NOMO-1 (cell line): ENCODE data around the gene CLCNKA.
"Not testable (repeated sequence)": the region's sequence is repeated elsewhere in the genome, so short reads cannot be mapped to it uniquely, and the experiment has no call there.

ENCODE experiments used
- DNase-seq, 2 experiments: peaks; one replicate each; lab custom pipeline; 2025; ENCODE audit not compliant: unreplicated experiment in 2 of 2; lab: John Stamatoyannopoulos, UW

The CLCNKA gene

GRCh38 chr1:16017076-16017460 lies 4.8 kb upstream of the CLCNKA start:
- no peak for DNase-seq

GRCh38 chr1:16017461-16018303 lies 4.2 kb upstream of the CLCNKA start, which contains the start of gene HSPB7:
HSPB7 (minus strand) TSS chr1:16018043; CDS start chr1:16017963, 80 bp downstream.
- peak; percentile 28 to 33 for DNase-seq

DNA sequence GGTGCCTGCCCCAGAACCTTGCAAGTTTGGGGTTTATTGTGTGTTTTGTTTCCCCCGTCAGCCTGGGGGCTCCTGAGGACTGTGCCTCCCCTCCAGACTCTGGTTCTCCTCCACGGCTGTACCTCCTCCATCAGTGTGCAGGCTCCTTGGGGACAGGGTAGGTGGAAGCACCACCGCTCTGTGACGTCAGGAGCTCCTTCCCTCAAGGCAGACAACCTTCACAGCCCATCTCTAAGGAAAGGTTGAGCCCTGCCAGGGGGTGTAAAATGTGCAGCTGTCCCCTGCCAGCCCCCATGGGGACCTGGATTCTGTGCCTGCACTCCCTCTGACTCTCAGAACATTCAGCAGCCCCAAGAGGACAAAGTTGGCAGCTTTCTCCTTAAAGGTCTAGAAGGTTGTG lies 3.5 kb upstream of the CLCNKA start:
- DNase-seq, result no peak

- no peak for DNase-seq
These were observed 2.8 kb upstream of the CLCNKA start for GRCh38 chr1:16018749-16019643.

DNA sequence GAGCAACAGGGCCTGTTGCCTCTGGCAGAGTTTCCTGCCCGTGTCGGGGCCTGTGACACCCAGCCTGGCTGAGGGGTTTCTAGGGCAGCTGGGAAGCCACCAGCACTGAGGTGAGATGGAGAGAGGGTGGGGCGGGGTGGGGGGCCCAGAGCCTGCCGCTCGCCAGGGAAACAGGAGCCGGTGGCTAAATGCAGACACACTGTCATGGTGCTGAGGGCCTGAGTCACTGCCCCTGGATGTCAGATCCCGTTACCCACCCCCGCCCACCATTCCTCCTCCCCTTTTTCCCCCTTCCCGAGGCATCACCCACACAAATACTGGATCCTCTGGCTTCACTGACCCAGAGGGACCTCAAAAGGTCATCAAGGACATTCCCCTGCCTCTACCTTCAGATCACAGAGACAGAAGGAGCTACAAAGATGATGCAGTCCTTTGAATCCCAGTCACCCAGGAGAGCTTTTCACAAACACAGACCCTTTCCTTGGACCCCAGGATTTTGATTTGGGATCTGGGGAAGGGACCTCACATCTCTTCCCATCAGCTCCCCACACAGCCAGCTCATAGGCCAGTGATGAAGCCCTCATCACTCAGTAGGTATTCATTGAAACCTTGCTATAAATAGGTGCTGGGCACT lies 2.1 kb upstream of the CLCNKA start:
- DNase-seq, result no peak

DNA sequence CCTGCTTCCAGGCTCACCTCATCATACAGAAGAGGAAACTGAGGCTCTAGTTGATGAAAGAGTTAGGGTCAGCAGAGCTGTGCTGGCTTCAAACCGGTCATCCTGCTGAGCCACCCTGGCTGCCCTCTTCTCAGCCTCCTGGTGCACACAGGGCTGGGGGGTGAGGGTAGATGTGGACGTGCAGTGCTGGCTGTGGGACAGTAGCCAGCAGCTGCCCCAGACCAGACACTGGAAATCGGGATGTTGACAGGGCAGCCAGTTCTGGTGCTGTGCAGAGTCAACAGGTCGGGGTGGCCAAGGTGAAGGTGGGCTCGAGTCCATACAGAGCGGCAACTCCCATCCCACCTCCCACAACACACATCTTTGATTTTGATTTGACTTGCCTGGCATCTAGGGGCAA lies 1.5 kb upstream of the CLCNKA start:
- no peak for DNase-seq

GRCh38 chr1:16020878-16021277 lies 958 bp upstream of the CLCNKA start:
- DNase-seq, result not testable (repeated sequence)

- no peak for DNase-seq
These were observed 557 bp downstream of the CLCNKA start for GRCh38 chr1:16022393-16022792.

GRCh38 chr1:16023050-16023653 lies 1.3 kb downstream of the CLCNKA start:
- DNase-seq, result no peak

GRCh38 chr1:16026302-16026701 lies 4.5 kb downstream of the CLCNKA start:
- DNase-seq, result not testable (repeated sequence)

- no peak for DNase-seq
These were observed 5.1 kb downstream of the CLCNKA start for GRCh38 chr1:16026723-16027484.

GRCh38 chr1:16028237-16029002 lies 6.6 kb downstream of the CLCNKA start:
- no peak for DNase-seq

DNA sequence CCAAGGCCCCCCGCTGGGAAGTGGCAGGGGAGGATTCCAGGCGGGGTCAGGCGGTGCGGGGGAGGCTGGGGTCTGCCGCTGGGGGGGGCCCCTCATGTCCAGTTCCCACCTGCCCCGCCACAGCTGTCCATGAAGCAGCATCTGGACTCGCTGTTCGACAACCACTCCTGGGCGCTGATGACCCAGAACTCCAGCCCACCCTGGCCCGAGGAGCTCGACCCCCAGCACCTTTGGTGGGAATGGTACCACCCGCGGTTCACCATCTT lies 7.1 kb downstream of the CLCNKA start:
- not testable (repeated sequence) for DNase-seq

DNA sequence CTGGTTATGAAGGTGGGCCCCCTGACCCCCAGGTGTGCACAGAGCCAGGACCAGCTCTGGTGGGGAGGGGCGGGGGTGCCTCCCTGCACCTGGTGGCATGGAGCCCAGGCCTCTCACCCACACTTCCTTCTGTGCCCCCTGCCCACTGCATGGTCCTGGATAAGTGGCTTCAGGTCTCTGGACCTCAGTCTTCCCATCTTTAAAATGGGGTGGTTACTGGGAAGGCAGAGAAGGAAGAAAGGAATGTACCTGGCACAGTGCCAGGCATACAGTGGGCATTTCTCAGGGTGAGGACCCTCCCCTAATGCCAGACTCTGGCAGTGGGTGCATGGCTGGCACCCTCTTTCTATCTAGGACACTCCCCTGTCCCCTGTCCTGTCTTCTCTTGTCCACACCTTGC lies 7.5 kb downstream of the CLCNKA start:
- DNase-seq, result no peak

- DNase-seq, result no peak
These were observed 9.7 kb downstream of the CLCNKA start for GRCh38 chr1:16031551-16031950.

GRCh38 chr1:16032388-16033102 lies 10.7 kb downstream of the CLCNKA start:
- DNase-seq, result peak; percentile 57 to 64

GRCh38 chr1:16033103-16033632 lies 11.3 kb downstream of the CLCNKA start:
- DNase-seq, result not testable (repeated sequence)

GRCh38 chr1:16036461-16036860 lies 14.6 kb downstream of the CLCNKA start:
- not testable (repeated sequence) for DNase-seq

DNA sequence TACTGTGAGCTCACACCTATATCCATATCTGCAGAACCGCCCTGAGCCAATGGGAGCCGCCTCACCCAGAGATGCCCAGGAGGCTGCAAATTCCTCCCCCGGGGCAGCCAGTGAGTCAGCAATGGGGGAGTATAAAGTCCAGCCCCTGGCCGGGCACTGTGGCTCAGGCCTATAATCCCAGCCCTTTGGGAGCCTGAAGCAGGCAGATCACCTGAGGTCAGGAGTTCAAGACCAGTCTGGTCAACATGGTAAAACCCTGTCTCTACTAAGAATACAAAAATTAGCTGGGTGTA lies 16.7 kb downstream of the CLCNKA start:
- DNase-seq, result no peak
